ENCODE measurements around the gene ETF1.

DNA sequence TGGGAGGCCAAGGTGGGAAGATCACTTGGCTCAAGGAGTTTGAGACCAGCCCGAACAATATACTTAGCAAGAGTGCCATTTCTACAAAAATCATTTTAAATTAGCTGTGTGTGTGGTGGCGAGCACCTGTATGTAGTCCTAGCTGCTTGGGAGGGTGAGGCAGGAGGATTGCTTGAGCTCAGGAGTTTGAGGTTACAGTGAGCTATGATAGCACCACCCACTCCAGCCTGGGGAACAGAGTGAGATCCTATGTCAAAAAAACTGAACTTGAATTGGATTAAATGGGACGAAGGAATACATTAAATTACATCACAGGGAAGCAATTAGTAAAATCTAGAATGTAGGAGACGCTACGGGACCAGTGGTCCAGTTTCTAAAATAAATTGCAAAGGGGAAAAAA, 6.4 kb upstream of the ETF1 start:
- TF ChIP-seq, protein P1, sequence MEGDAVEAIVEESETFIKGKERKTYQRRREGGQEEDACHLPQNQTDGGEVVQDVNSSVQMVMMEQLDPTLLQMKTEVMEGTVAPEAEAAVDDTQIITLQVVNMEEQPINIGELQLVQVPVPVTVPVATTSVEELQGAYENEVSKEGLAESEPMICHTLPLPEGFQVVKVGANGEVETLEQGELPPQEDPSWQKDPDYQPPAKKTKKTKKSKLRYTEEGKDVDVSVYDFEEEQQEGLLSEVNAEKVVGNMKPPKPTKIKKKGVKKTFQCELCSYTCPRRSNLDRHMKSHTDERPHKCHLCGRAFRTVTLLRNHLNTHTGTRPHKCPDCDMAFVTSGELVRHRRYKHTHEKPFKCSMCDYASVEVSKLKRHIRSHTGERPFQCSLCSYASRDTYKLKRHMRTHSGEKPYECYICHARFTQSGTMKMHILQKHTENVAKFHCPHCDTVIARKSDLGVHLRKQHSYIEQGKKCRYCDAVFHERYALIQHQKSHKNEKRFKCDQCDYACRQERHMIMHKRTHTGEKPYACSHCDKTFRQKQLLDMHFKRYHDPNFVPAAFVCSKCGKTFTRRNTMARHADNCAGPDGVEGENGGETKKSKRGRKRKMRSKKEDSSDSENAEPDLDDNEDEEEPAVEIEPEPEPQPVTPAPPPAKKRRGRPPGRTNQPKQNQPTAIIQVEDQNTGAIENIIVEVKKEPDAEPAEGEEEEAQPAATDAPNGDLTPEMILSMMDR (conservative IDR thresholded peaks at IDR 0.05; ENCODE audit: low read length): no peak
- no peak for TF ChIP-seq EZH2phosphoT487 (IDR thresholded peaks at IDR 0.05; ENCODE audit: borderline replicate concordance, low read depth, low read length)
